Upper lobe of right lung (tissue), 1 donor: Measurements from ENCODE around the gene DELE1. TPM values are rescaled to one million over a fixed set of nuclear protein-coding genes. Genes with fewer than 3 reads are reported as not detected.

Experiments
- ATAC-seq: fragments of 200-7000 bp; cut with Tn5 transposase; one replicate; pipeline ENCODE4 v1.9.1; 2020; ENCODE audit warnings: mild to moderate bottlenecking, moderate library complexity
- DNase-seq: peaks from one replicate; pipeline ENCODE4 v3.0.0-alpha.2; 2020
- H3K27ac ChIP-seq: fragments of 200-600 bp; one replicate; pipeline ENCODE4 v1.8.0; 2022
- H3K27me3 ChIP-seq: fragments of 200-600 bp; one replicate; pipeline ENCODE4 v1.8.0; 2022; ENCODE audit warnings: mild to moderate bottlenecking
- H3K36me3 ChIP-seq: fragments of 200-600 bp; one replicate; pipeline ENCODE4 v1.8.0; 2022
- H3K4me1 ChIP-seq: fragments of 200-600 bp; one replicate; pipeline ENCODE4 v1.8.0; 2022
- H3K4me3 ChIP-seq: fragments of 200-600 bp; one replicate; pipeline ENCODE4 v1.8.0; 2022; ENCODE audit warnings: mild to moderate bottlenecking
- H3K9me3 ChIP-seq: fragments of 200-600 bp; one replicate; pipeline ENCODE4 v1.8.0; 2022
- CTCF ChIP-seq: fragments of 200-600 bp; IDR thresholded peaks from one replicate; pipeline ENCODE4 v1.8.0; 2022; ENCODE audit warnings: antibody characterized with exemption
- intact Hi-C: fragments of 100-400 bp; cut with DNase I; formaldehyde crosslinking; loops from one replicate; pipeline ENCODE4 v1.11.0; 2022
- total RNA-seq: library from RNA; stranded (reverse); fragmentation: NEBNext Ultra II Directional; extraction: Animal tissue kit (Norgen Biotek cat#: 25700); gene quantifications from one replicate; pipeline ENCODE4 v1.2.1, GENCODE V29; 2021
- donor health status: DM: no; HTN: yes; CAD: no; lungs with severe emphysema.

DELE1 gene
- total RNA-seq, 1 donor from 2014 or later: 83.3 TPM

DNA sequence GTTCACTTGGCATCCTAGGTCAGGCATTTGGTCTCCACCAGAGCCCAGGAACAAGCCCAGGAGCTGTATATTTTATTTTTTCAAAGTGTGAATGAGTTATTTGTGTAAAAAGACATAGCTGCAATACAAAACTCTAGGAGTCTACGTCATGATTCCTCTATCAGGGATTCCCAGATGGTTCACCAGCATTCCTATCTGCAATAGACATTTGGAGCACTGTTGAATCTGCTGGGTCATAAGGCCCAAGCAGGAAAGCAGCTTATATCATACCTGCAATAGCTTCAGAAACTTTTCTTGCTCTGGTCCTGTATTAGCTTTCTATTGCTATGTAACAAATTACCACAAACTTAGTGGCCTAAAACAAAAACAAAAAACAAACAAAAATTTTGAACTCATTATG lies 16.7 kb upstream of the DELE1 start:
- TF ChIP-seq CTCF: no peak
- H3K36me3 ChIP-seq: no peaks in the 10 kb centered on the region
- H3K4me1 ChIP-seq: no peaks in the 10 kb centered on the region
- no peak overlapping the region for H3K4me3 ChIP-seq
- no peak overlapping the region for H3K27ac ChIP-seq
- no peaks in the 10 kb centered on the region for H3K9me3 ChIP-seq
- DNase-seq: no peak
- no peak for ATAC-seq
- intact Hi-C loops: no loop called here
- H3K27me3 ChIP-seq: no peaks in the 10 kb centered on the region

GRCh38 chr5:141908796-141909195 lies 14.9 kb upstream of the DELE1 start:
- TF ChIP-seq CTCF: no peak
- ATAC-seq (no peak), DNase-seq (no peak)
- H3K9me3 ChIP-seq: no peaks in the 10 kb centered on the region
- H3K4me1 ChIP-seq: peaks cover 3% of the 10 kb centered on the region
- no peaks in the 10 kb centered on the region for H3K36me3 ChIP-seq
- no peak overlapping the region for H3K27ac ChIP-seq
- H3K4me3 ChIP-seq: no peak overlapping the region
- no peaks in the 10 kb centered on the region for H3K27me3 ChIP-seq
- intact Hi-C loops: no loop called here

DNA sequence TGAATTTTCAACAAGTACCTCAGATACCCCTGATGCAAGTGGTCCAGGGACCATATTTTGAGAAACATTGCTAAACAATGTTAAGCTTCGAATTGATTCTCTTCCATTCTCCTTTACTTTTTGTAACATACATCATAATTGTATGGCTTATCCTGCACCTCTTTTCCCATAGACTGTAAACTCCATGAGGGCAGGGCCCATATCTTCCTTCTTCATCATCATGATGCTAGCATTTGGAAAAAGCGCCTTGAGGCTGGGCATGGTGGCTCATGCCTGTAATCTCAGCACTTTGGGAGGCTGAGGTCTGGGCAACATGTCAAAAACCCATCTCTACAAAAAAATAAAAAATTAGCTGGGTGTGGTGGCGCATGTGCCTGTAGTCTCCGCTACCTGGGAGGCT lies 14.5 kb upstream of the DELE1 start:
- no peak for TF ChIP-seq CTCF
- Histone ChIP-seq H3K36me3 (no peaks in the 10 kb centered on the region), H3K27me3 (no peaks in the 10 kb centered on the region), H3K27ac (no peak overlapping the region), H3K4me3 (no peak overlapping the region), H3K9me3 (no peaks in the 10 kb centered on the region), H3K4me1 (peaks cover 7% of the 10 kb centered on the region)
- ATAC-seq: no peak
- intact Hi-C loops: no loop called here
- DNase-seq: no peak

DNA sequence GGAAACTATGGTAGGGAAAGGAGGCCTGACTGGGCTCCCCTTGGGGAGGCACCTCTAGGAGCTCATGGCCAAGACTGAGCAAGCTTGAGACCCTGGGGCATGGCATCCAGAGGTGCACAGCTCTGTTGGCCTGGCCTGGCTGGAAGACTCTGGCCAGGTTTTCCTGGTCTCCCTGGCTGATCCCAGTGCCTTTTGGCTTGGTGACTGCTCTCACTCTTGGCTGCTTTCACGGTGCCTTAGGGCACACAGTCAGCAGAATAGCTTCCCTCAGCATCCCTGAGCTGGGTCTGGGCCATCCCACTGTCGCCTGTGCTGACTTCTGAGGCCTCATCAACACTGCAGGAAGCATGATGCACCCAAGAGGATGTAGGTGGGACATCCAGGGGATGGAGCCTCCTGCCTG lies 13.4 kb upstream of the DELE1 start:
- no peaks in the 10 kb centered on the region for H3K36me3 ChIP-seq
- intact Hi-C loops: no loop called here
- ATAC-seq: no peak

DNA sequence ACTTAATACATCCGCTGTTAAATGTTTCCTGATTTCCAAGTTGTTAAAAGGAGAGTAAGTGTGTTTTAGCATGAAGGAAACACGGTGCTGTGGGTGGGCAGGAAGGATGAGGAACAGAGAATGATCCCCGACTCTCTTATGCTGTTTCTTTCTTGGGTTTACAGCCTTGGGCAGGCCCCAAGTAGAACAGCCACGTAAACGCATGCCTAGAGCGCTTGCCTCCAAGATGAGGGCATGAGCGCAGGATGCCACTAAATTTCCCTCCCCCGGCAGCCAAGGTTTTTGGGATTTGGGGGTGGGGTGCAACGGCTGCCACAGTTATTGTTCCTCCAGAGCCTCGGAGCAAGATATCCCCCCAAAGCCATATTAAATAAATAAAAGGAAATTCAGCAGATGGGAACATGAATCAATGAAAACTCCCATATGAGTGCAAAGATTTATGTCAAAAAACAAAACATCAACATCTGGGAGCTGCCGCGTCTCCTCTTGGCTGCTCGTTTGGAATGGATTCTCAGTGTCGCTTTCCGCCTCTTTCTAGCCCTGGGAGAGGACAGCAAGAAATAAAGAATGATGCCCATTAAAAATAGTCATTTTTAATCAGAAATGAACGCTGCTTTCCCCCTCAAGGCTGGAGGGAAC lies 10.0 kb upstream of the DELE1 start:
- Histone ChIP-seq H3K4me3 (peak overlapping the region; percentile 36), H3K36me3 (no peaks in the 10 kb centered on the region), H3K27ac (no peak overlapping the region), H3K4me1 (peaks cover 12% of the 10 kb centered on the region), H3K27me3 (no peaks in the 10 kb centered on the region), H3K9me3 (no peaks in the 10 kb centered on the region)
- no peak for TF ChIP-seq CTCF
- intact Hi-C loops: no loop called here
- ATAC-seq: no peak
- no peak for DNase-seq

More for the DNA sequence above, 13.4 kb upstream of the DELE1 start:
- DNase-seq: no peak
- no peak for TF ChIP-seq CTCF
- Histone ChIP-seq H3K27me3 (no peaks in the 10 kb centered on the region), H3K4me3 (no peak overlapping the region), H3K27ac (no peak overlapping the region), H3K4me1 (peaks cover 12% of the 10 kb centered on the region), H3K9me3 (no peaks in the 10 kb centered on the region)
